ENCODE data around the gene TRIM17.
A peak's percentile ranks its signal among the peaks of the same experiment; 100 is the strongest.

TRIM17 gene

GRCh38 chr1:228448372-228448771 lies 31.7 kb upstream of the TRIM17 start:
- Histone ChIP-seq H2AFZ (ENCODE audit: low read length) (no peak overlapping the region), H3K4me3 (ENCODE audit: low read depth, low read length, poor library complexity, severe bottlenecking) (no peak overlapping the region), H3K36me3 (ENCODE audit: insufficient read depth, low read length) (no peaks in the 10 kb centered on the region), H3K27me3 (ENCODE audit: insufficient read depth, low read length) (no peaks in the 10 kb centered on the region), H3K79me2 (ENCODE audit: insufficient read depth, low read length) (no peaks in the 10 kb centered on the region), H3K9me3 (ENCODE audit: low read length) (no peaks in the 10 kb centered on the region), H4K20me1 (ENCODE audit: insufficient read depth, low read length) (no peaks in the 10 kb centered on the region), H3F3A (ENCODE audit: insufficient read depth, low read length) (no peaks in the 10 kb centered on the region), H3K4me2 (ENCODE audit: low read length) (no peak overlapping the region), H3K27ac (ENCODE audit: low read depth, low read length, poor library complexity, severe bottlenecking) (no peak overlapping the region), H3K4me1 (ENCODE audit: insufficient read depth, low read length, severe bottlenecking) (no peaks in the 10 kb centered on the region), H3K9me2 (ENCODE audit: low read depth, low read length) (no peaks in the 10 kb centered on the region), H3K9ac (ENCODE audit: low read length) (no peak overlapping the region)
- no peak for TF ChIP-seq CTCF (IDR thresholded peaks at IDR 0.05; ENCODE audit: low read length)
- no peak for TF ChIP-seq EZH2 (IDR thresholded peaks at IDR 0.05; ENCODE audit: borderline replicate concordance, low read length)

- Histone ChIP-seq H3K36me3 (ENCODE audit: insufficient read depth, low read length) (no peaks in the 10 kb centered on the region), H3K4me3 (ENCODE audit: low read depth, low read length, poor library complexity, severe bottlenecking) (no peak overlapping the region), H3K9me2 (ENCODE audit: low read depth, low read length) (no peaks in the 10 kb centered on the region), H3K9ac (ENCODE audit: low read length) (no peak overlapping the region), H3K4me1 (ENCODE audit: insufficient read depth, low read length, severe bottlenecking) (no peaks in the 10 kb centered on the region), H4K20me1 (ENCODE audit: insufficient read depth, low read length) (no peaks in the 10 kb centered on the region), H2AFZ (ENCODE audit: low read length) (no peak overlapping the region), H3K27ac (ENCODE audit: low read depth, low read length, poor library complexity, severe bottlenecking) (no peak overlapping the region), H3K9me3 (ENCODE audit: low read length) (no peaks in the 10 kb centered on the region), H3K4me2 (ENCODE audit: low read length) (no peak overlapping the region), H3K27me3 (ENCODE audit: insufficient read depth, low read length) (no peaks in the 10 kb centered on the region), H3K79me2 (ENCODE audit: insufficient read depth, low read length) (no peaks in the 10 kb centered on the region), H3F3A (ENCODE audit: insufficient read depth, low read length) (no peaks in the 10 kb centered on the region)
- TF ChIP-seq CTCF (IDR thresholded peaks at IDR 0.05; ENCODE audit: low read length), result no peak
- no peak for TF ChIP-seq EZH2 (IDR thresholded peaks at IDR 0.05; ENCODE audit: borderline replicate concordance, low read length)
Observed at GRCh38 chr1:228446852-228447251, 30.2 kb upstream of the TRIM17 start.

DNA sequence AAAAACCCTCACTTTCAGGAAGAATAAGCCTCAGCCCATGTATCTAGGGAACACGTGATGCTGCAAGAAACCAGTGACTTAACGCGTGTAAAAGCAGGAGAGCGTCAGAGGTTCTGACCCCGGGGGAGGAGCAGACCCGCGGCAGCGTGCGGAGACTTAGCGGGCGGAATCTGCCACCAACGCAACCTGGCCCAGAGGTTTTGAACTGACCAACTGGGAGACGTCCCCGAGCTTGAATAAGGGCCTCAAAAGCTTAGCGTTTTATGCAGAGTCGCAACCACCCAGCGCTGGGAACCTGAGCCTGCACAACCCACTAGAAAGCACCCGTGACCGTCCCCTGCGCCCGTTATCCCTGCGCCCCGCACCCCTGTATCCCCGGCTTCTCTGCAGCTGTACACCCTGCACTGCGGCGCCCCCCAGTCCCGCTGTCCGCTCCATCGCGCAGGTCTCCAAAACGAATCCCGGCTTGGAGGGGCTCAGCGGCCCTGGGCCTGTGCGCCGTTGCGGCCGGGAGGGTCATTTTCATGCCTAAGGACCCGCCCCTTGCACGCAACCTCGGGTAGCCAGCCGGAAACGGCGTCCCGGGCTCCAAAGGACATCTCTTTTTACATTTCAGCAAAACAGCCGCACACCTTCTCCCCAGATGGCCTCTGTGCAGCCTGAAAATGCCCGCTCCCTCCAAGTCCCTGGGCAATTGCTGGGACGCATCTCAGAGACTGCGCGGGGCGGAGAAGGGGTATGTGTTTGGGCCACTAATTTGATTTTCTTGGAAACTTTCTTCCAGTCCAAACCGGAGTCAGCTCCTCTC lies 29.4 kb upstream of the TRIM17 start:
- H4K20me1 ChIP-seq (ENCODE audit: insufficient read depth, low read length), result no peaks in the 10 kb centered on the region
- H3K4me3 ChIP-seq (ENCODE audit: low read depth, low read length, poor library complexity, severe bottlenecking), result no peak overlapping the region
- H3K9me2 ChIP-seq (ENCODE audit: low read depth, low read length), result no peaks in the 10 kb centered on the region
- no peaks in the 10 kb centered on the region for H3K27me3 ChIP-seq (ENCODE audit: insufficient read depth, low read length)
- H3K4me1 ChIP-seq (ENCODE audit: insufficient read depth, low read length, severe bottlenecking), result no peaks in the 10 kb centered on the region
- TF ChIP-seq EZH2 (IDR thresholded peaks at IDR 0.05; ENCODE audit: borderline replicate concordance, low read length), result no peak
- no peak for TF ChIP-seq CTCF (IDR thresholded peaks at IDR 0.05; ENCODE audit: low read length)
- no peaks in the 10 kb centered on the region for H3K36me3 ChIP-seq (ENCODE audit: insufficient read depth, low read length)
- peak overlapping the region; percentile 3; the same call in 1 of the 2 replicates for H3K4me2 ChIP-seq (ENCODE audit: low read length)
- no peak overlapping the region for H2AFZ ChIP-seq (ENCODE audit: low read length)
- no peak overlapping the region for H3K9ac ChIP-seq (ENCODE audit: low read length)
- no peaks in the 10 kb centered on the region for H3K79me2 ChIP-seq (ENCODE audit: insufficient read depth, low read length)
- H3K27ac ChIP-seq (ENCODE audit: low read depth, low read length, poor library complexity, severe bottlenecking), result no peak overlapping the region
- no peaks in the 10 kb centered on the region for H3F3A ChIP-seq (ENCODE audit: insufficient read depth, low read length)
- no peaks in the 10 kb centered on the region for H3K9me3 ChIP-seq (ENCODE audit: low read length)
